NCI-H187 (cell line): ENCODE measurements around the gene COQ10A.

Source experiments
- DNase-seq, 2 experiments: peaks; one replicate each; lab custom pipeline; 2025; lab: John Stamatoyannopoulos, UW

The COQ10A gene

GRCh38 chr12:56315622-56316473, 49.1 kb downstream of the COQ10A start, which contains the start of gene CNPY2:
Gene CNPY2, minus strand, starts transcription at chr12:56315988. Its CDS starts 771 bp downstream, at chr12:56315217.
- DNase-seq = peak; percentile 89 to 97

GRCh38 chr12:56317675-56318074, 50.9 kb downstream of the COQ10A start:
- no peak for DNase-seq
